ENCODE results near the gene SIRPA.
"Not testable (repeated sequence)": the region's sequence is repeated elsewhere in the genome, so short reads cannot be mapped to it uniquely, and the experiment has no call there.

Gene SIRPA

GRCh38 chr20:1908191-1908590 lies 13.0 kb downstream of the SIRPA start:
- TF ChIP-seq CTCF (IDR thresholded peaks at IDR 0.05), result no peak
- Histone ChIP-seq H3K4me3 (ENCODE audit: low read depth, low read length) (no peak overlapping the region), H3K27me3 (ENCODE audit: control insufficient read depth, insufficient read depth, low read length) (no peaks in the 10 kb centered on the region), H3K27ac (no peak overlapping the region), H3K4me2 (ENCODE audit: low read length) (no peak overlapping the region), H3K9ac (no peak overlapping the region), H2AFZ (no peak overlapping the region), H3K79me2 (no peaks in the 10 kb centered on the region), H3K4me1 (no peaks in the 10 kb centered on the region), H3K9me3 (ENCODE audit: control insufficient read depth, low read length) (no peaks in the 10 kb centered on the region), H3K36me3 (ENCODE audit: control insufficient read depth, insufficient read depth, low read length) (no peaks in the 10 kb centered on the region)

GRCh38 chr20:1909097-1909496 lies 13.9 kb downstream of the SIRPA start:
- no peak overlapping the region for H3K4me2 ChIP-seq (ENCODE audit: low read length)
- no peak overlapping the region for H2AFZ ChIP-seq
- no peaks in the 10 kb centered on the region for H3K36me3 ChIP-seq (ENCODE audit: control insufficient read depth, insufficient read depth, low read length)
- no peak for TF ChIP-seq CTCF (IDR thresholded peaks at IDR 0.05)
- no peak overlapping the region for H3K4me3 ChIP-seq (ENCODE audit: low read depth, low read length)
- H3K4me1 ChIP-seq, result no peaks in the 10 kb centered on the region
- no peaks in the 10 kb centered on the region for H3K27me3 ChIP-seq (ENCODE audit: control insufficient read depth, insufficient read depth, low read length)
- H3K27ac ChIP-seq, result no peak overlapping the region
- no peaks in the 10 kb centered on the region for H3K79me2 ChIP-seq
- no peak overlapping the region for H3K9ac ChIP-seq
- no peaks in the 10 kb centered on the region for H3K9me3 ChIP-seq (ENCODE audit: control insufficient read depth, low read length)

GRCh38 chr20:1911536-1911935 lies 16.3 kb downstream of the SIRPA start:
- no peak overlapping the region for H3K27ac ChIP-seq
- no peak for TF ChIP-seq CTCF (IDR thresholded peaks at IDR 0.05)

GRCh38 chr20:1912053-1912452 lies 16.8 kb downstream of the SIRPA start:
- no peak overlapping the region for H3K27ac ChIP-seq
- no peak overlapping the region for H3K4me3 ChIP-seq (ENCODE audit: low read depth, low read length)
- no peak overlapping the region for H2AFZ ChIP-seq
- no peak overlapping the region for H3K9ac ChIP-seq
- H3K4me1 ChIP-seq, result no peaks in the 10 kb centered on the region
- H3K27me3 ChIP-seq (ENCODE audit: control insufficient read depth, insufficient read depth, low read length), result no peaks in the 10 kb centered on the region
- no peaks in the 10 kb centered on the region for H3K36me3 ChIP-seq (ENCODE audit: control insufficient read depth, insufficient read depth, low read length)
- no peak overlapping the region for H3K4me2 ChIP-seq (ENCODE audit: low read length)
- H3K79me2 ChIP-seq, result no peaks in the 10 kb centered on the region
- H3K9me3 ChIP-seq (ENCODE audit: control insufficient read depth, low read length), result no peaks in the 10 kb centered on the region
- TF ChIP-seq CTCF (IDR thresholded peaks at IDR 0.05), result no peak

More at GRCh38 chr20:1911536-1911935, 16.3 kb downstream of the SIRPA start:
- Histone ChIP-seq H3K4me1 (no peaks in the 10 kb centered on the region), H3K4me3 (ENCODE audit: low read depth, low read length) (no peak overlapping the region), H3K36me3 (ENCODE audit: control insufficient read depth, insufficient read depth, low read length) (no peaks in the 10 kb centered on the region), H3K9ac (no peak overlapping the region), H3K79me2 (no peaks in the 10 kb centered on the region), H3K4me2 (ENCODE audit: low read length) (no peak overlapping the region), H3K9me3 (ENCODE audit: control insufficient read depth, low read length) (no peaks in the 10 kb centered on the region), H3K27me3 (ENCODE audit: control insufficient read depth, insufficient read depth, low read length) (no peaks in the 10 kb centered on the region), H2AFZ (no peak overlapping the region)

- H3K9me3 ChIP-seq (ENCODE audit: control insufficient read depth, low read length), result no peaks in the 10 kb centered on the region
- H3K36me3 ChIP-seq (ENCODE audit: control insufficient read depth, insufficient read depth, low read length), result no peaks in the 10 kb centered on the region
- H2AFZ ChIP-seq, result no peak overlapping the region
- H3K27ac ChIP-seq, result no peak overlapping the region
- H3K79me2 ChIP-seq, result no peaks in the 10 kb centered on the region
- H3K4me1 ChIP-seq, result no peaks in the 10 kb centered on the region
- no peak overlapping the region for H3K9ac ChIP-seq
- no peak for TF ChIP-seq CTCF (IDR thresholded peaks at IDR 0.05)
- H3K4me3 ChIP-seq (ENCODE audit: low read depth, low read length), result no peak overlapping the region
- no peak overlapping the region for H3K4me2 ChIP-seq (ENCODE audit: low read length)
- H3K27me3 ChIP-seq (ENCODE audit: control insufficient read depth, insufficient read depth, low read length), result no peaks in the 10 kb centered on the region
These were observed 17.4 kb downstream of the SIRPA start for GRCh38 chr20:1912646-1913045.

- H3K9ac ChIP-seq; H2AFZ ChIP-seq; H3K27ac ChIP-seq; H3K36me3 ChIP-seq (ENCODE audit: control insufficient read depth, insufficient read depth, low read length); H3K27me3 ChIP-seq (ENCODE audit: control insufficient read depth, insufficient read depth, low read length); H3K4me2 ChIP-seq (ENCODE audit: low read length); H3K4me3 ChIP-seq (ENCODE audit: low read depth, low read length); H3K9me3 ChIP-seq (ENCODE audit: control insufficient read depth, low read length); H3K4me1 ChIP-seq; H3K79me2 ChIP-seq: not testable (repeated sequence)
These were observed 20.0 kb downstream of the SIRPA start for GRCh38 chr20:1915233-1915632.

Data from parathyroid adenoma (tissue), 2 donors.